Testis (tissue), 3 donors: ENCODE results near the gene FBXL19. TPM values are rescaled to one million over a fixed set of nuclear protein-coding genes. Genes with fewer than 3 reads are reported as not detected.
"Not testable (repeated sequence)": the region's sequence is repeated elsewhere in the genome, so short reads cannot be mapped to it uniquely, and the experiment has no call there.

Experiments used
- DNase-seq: peaks from one replicate; pipeline ENCODE4 v3.0.0-alpha.2; 2019
- H3K27ac ChIP-seq, 2 donors: fragments of 200-600 bp; sonication (generic); one replicate each; pipeline ENCODE4 v1.5.1; 2019
- H3K27me3 ChIP-seq: fragments of 200-600 bp; sonication (generic); one replicate; pipeline ENCODE4 v1.5.1; 2019
- H3K36me3 ChIP-seq: fragments of 200-600 bp; sonication (generic); one replicate; pipeline ENCODE4 v1.5.1; 2017; ENCODE audit warnings: low read depth; ENCODE audit errors: missing control alignments
- H3K4me1 ChIP-seq: fragments of 200-600 bp; sonication (generic); one replicate; pipeline ENCODE4 v1.5.1; 2019
- H3K4me3 ChIP-seq, 2 donors: fragments of 200-600 bp; sonication (generic); one replicate each; pipeline ENCODE4 v1.5.1; 2017 to 2019
- H3K9me3 ChIP-seq: fragments of 200-600 bp; sonication (generic); one replicate; pipeline ENCODE4 v1.5.1; 2017
- CTCF ChIP-seq, 3 experiments: fragments of 450-650 bp in 2 of 3; fragments of 200-600 bp in 1 of 3; sonication (generic) in 1 of 3; IDR thresholded peaks; one replicate each; pipeline ENCODE4 v1.5.1; 2016 to 2019; ENCODE audit warnings: antibody characterized with exemption in 3 of 3, mild to moderate bottlenecking in 2 of 3, moderate library complexity in 1 of 3
- POLR2A ChIP-seq: fragments of 450-650 bp; IDR thresholded peaks from one replicate; pipeline ENCODE4 v1.6.1; 2017; ENCODE audit warnings: antibody characterized with exemption, mild to moderate bottlenecking, moderate library complexity
- WGBS, 2 donors: methylation state at CpG; one replicate each; pipeline ENCODE4 v1.1.5; 2018; 5-methylcytosine and 5-hydroxymethylcytosine counted together
- intact Hi-C: fragments of 100-400 bp; cut with DNase I; formaldehyde crosslinking; loops from one replicate; pipeline ENCODE4 v1.15.1; 2023; ENCODE audit warnings: low total_unique reads
- polyA plus RNA-seq: library from polyadenylated mRNA; stranded (reverse); fragments of 350-450 nt; fragmentation: Illumina TruSeq; extraction: RNeasy Lipid Tissue Mini Kit (QIAGEN cat#74804); gene quantifications from one replicate; pipeline ENCODE4 v1.2.3, GENCODE V29; 2014; ENCODE audit warnings: low read depth, low replicate concordance; ENCODE audit not compliant: insufficient read depth
- total RNA-seq, 2 donors: library from RNA; depleted of rRNA; stranded (reverse); fragments of >200 nt; gene quantifications; one replicate each; pipeline ENCODE4 v1.2.3, GENCODE V29; 2016

FBXL19 gene
- total and polyA plus RNA-seq, 3 donors from 2014 or later = 47.0 to 149 (median 142) TPM

DNA sequence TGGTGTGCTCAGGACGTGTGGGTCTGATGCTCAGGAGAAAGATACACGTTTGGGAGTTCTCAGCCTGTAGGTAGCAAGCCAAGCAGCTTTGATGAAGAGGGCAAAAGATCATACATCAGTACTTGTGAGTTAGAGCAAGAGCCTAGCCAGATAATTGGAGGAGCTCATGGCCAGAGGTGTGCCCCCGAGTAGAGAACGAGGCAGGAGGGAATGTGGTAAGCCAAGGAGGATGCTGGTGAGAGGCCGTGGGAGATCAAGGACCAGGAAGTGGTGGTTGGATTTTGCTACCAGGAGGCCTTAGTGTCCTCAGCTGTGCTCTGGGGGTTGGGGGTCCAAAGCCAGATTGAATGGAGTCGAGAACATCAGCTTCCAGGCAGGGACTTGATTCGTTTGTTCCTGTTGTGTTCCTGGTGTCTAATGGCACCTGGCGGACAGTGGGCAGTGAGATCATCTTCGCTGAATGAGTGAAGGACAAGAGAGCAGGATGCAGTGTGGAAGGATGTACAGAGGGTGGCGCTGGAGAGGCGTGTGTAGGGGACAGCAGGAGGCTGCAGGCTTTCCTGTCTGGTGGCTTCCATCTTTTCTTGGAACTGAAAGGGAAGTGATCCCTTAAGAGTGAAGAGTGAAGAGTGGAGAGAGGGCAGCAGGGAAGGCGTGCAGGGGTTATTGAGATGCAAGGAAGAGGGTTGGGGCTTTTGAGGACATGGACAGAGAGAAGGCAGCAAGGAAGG, 11.6 kb downstream of the FBXL19 start:
- no peak overlapping the region for H3K27ac ChIP-seq

DNA sequence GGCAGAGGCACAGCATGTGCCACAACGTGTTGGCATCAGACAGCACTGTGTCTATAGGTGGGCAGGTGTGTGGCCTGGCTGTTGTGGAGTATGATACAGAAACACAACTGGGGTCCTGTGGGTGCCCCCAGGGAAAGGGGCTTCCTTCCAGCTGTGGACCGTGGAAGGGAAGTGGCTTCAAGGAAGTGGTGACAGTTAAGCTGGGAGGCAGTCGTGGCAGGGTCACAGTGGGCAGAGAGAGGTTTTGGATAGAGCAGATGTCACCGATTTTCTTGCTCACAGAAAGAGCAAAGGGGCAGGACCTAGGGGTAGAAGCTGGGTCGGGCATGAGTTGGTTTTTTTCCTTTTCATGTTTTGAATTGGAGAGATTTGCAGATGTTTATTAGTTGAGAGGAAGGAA, 14.3 kb downstream of the FBXL19 start:
- H3K27ac ChIP-seq = peak overlapping the region in 1 of 2 donors; percentile 14
- H3K4me1 ChIP-seq = peaks cover 28% of the 10 kb centered on the region
- H3K27me3 ChIP-seq = no peaks in the 10 kb centered on the region
- H3K4me3 ChIP-seq = no peak overlapping the region
- TF ChIP-seq CTCF (IDR thresholded peaks at IDR 0.05) (no peak), POLR2A (no peak)
- intact Hi-C loops = no loop called here
- DNase-seq = no peak
- no peaks in the 10 kb centered on the region for H3K36me3 ChIP-seq
- WGBS, 2 donors = 59 to 62% methylated on average over 5 of the region's 5 CpGs
- H3K9me3 ChIP-seq = no peaks in the 10 kb centered on the region

More for the DNA sequence above, 11.6 kb downstream of the FBXL19 start:
- peaks cover 29% of the 10 kb centered on the region for H3K4me1 ChIP-seq
- H3K27me3 ChIP-seq = no peaks in the 10 kb centered on the region
- peak; percentile 76 for DNase-seq
- 63 to 65% methylated on average over 12 of the region's 12 CpGs for WGBS, 2 donors
- no peaks in the 10 kb centered on the region for H3K9me3 ChIP-seq
- intact Hi-C loops = no loop called here
- no peak overlapping the region for H3K4me3 ChIP-seq
- H3K36me3 ChIP-seq = no peaks in the 10 kb centered on the region
- TF ChIP-seq CTCF (IDR thresholded peaks at IDR 0.05) (peak in 2 of 3 experiments; percentile 53 to 63), POLR2A (no peak)

DNA sequence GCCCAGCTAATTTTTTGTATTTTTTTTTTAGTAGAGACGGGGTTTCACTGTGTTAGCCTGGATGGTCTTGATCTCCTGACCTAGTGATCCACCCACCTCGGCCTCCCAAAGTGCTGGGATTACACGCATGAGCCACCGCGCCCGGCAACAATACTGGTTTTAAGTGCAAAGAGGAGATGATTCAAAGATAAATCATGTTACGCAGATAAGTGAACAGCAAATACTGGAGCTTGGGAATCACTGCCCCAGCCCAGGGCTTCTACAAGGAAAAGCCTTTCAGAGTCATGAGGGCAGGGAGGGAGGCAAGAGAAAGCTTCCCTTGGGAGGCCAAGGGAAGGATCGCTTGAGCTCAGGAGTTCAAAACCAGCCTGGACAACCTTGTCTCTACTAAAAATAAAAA, 16.2 kb downstream of the FBXL19 start:
- H3K27ac ChIP-seq, H3K9me3 ChIP-seq, intact Hi-C loops, H3K36me3 ChIP-seq, H3K4me3 ChIP-seq, DNase-seq, H3K27me3 ChIP-seq: not testable (repeated sequence)
- peaks cover 20% of the 10 kb centered on the region for H3K4me1 ChIP-seq
- WGBS, 2 donors = 87 to 88% methylated on average over 8 of the region's 8 CpGs

DNA sequence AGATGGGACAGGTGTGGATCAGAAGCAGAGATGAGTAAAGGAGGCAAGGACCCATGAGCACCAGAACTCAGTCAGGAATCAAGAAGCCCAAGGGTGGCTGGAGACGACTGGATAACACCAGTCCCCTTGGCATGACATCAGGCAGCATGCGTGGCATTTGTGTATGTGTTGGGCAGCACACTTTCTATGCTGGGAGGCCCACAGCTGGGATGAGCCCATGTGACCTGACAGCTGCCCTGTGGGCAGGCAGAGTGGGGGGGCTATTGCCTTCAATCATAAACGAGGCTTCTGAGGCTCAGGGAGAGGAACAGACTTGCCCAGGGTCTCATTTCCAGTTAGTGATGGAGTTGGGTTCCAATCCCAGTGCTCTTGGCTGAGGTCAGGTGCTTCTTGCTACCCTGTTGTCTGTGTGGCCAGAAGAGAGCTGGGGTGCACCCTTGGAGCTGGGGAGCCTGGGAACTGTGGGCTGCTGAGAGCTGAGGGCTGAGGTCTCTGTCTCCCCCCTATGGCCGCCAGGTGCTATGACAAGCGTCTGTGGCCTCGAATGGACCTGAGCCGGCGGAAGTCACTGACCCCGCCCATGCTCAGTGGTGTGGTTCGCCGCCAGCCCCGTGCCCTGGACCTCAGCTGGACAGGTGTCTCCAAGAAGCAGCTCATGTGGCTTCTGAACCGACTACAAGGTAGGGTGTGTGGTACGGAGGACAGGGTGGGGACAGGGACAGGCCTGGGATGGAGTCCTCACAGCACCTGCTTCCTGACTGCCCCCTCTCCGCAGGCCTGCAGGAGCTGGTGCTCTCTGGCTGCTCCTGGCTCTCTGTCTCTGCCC, 18.4 kb downstream of the FBXL19 start:
- TF ChIP-seq POLR2A (no peak), CTCF (IDR thresholded peaks at IDR 0.05) (peak; percentile 57 to 85 (median 72))
- Histone ChIP-seq H3K36me3 (no peaks in the 10 kb centered on the region), H3K9me3 (no peaks in the 10 kb centered on the region), H3K27me3 (no peaks in the 10 kb centered on the region), H3K4me3 (no peak overlapping the region), H3K27ac (no peak overlapping the region), H3K4me1 (peaks cover 15% of the 10 kb centered on the region)
- DNase-seq = peak; percentile 81
- 24 to 49% methylated on average over 3 to 13 of the region's 15 CpGs for WGBS, 2 donors
- intact Hi-C loops = no loop called here

DNA sequence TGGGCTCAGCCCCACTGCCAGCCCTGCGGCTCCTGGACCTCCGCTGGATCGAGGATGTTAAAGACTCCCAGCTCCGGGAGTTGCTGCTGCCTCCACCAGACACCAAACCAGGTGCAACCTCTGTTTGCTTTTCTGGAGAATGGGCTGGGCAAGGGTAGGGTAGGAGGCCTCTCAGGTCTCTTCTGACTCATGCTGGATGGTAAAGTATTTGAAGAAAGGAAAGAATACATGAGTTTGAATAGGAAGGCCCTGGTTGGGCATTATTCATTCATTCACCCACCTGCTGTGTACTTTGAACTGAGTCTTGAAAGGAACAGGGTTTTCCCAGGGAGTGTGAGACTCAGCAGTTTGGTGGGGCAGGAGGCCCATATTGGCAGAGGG, 19.0 kb downstream of the FBXL19 start:
- intact Hi-C loops = no loop called here
- Histone ChIP-seq H3K4me1 (peaks cover 15% of the 10 kb centered on the region), H3K27ac (no peak overlapping the region), H3K27me3 (no peaks in the 10 kb centered on the region), H3K36me3 (no peaks in the 10 kb centered on the region), H3K9me3 (no peaks in the 10 kb centered on the region), H3K4me3 (no peak overlapping the region)
- TF ChIP-seq CTCF (IDR thresholded peaks at IDR 0.05) = no peak
- no peak for TF ChIP-seq POLR2A
- no peak for DNase-seq
- 58 to 90% methylated on average over 2 to 4 of the region's 4 CpGs for WGBS, 2 donors
